Vagina (tissue), 2 donors: ENCODE results near the gene KLRD1. TPM values are rescaled to one million over a fixed set of nuclear protein-coding genes. Genes with fewer than 3 reads are reported as not detected.

ENCODE experiments used
- DNase-seq, 2 donors: peaks; one replicate each; pipeline ENCODE4 v3.0.0-alpha.2; 2017; ENCODE audit errors: extremely low spot score in 2 of 2
- H3K27ac ChIP-seq: fragments of 200-600 bp; sonication (generic); one replicate; pipeline ENCODE4 v1.5.1; 2019
- H3K27me3 ChIP-seq: fragments of 200-600 bp; sonication (generic); one replicate; pipeline ENCODE4 v1.5.1; 2019
- H3K36me3 ChIP-seq, 2 donors: fragments of 200-600 bp; sonication (generic); one replicate each; pipeline ENCODE4 v1.5.1; 2017 to 2019
- H3K4me1 ChIP-seq: fragments of 200-600 bp; sonication (generic); one replicate; pipeline ENCODE4 v1.5.1; 2019
- H3K4me3 ChIP-seq, 2 donors: fragments of 200-600 bp; sonication (generic); 1 replicate in 1 of 2; 2 replicates in 1 of 2; pipeline ENCODE4 v1.5.1; 2016 to 2019
- H3K9me3 ChIP-seq: fragments of 200-600 bp; sonication (generic); one replicate; pipeline ENCODE4 v1.5.1; 2019
- POLR2A ChIP-seq, 2 donors: fragments of 450-650 bp; IDR thresholded peaks; one replicate each; pipeline ENCODE4 v1.6.1; 2017; ENCODE audit warnings: antibody characterized with exemption in 2 of 2, mild to moderate bottlenecking in 2 of 2, moderate library complexity in 2 of 2
- POLR2AphosphoS5 ChIP-seq, 2 donors: sonication (generic); formaldehyde crosslinking; IDR thresholded peaks; one replicate each; pipeline ENCODE4 v1.9.0; 2017; ENCODE audit warnings: antibody characterized with exemption in 2 of 2, mild to moderate bottlenecking in 2 of 2, low read depth in 1 of 2; ENCODE audit not compliant: insufficient read depth in 1 of 2
- intact Hi-C: fragments of 100-400 bp; cut with DNase I; formaldehyde crosslinking; loops from one replicate; pipeline ENCODE4 v1.15.1; 2023
- total RNA-seq: library from RNA; depleted of rRNA; stranded (reverse); fragments of >200 nt; gene quantifications from one replicate; pipeline ENCODE4 v1.2.3, GENCODE V29; 2016
- TF ChIP-seq, protein P1 (sequence below), 3 experiments: fragments of 450-650 bp in 2 of 3; fragments of 200-600 bp in 1 of 3; sonication (generic) in 1 of 3; IDR thresholded peaks; one replicate each; pipeline ENCODE4 v1.5.1; 2017 to 2019; ENCODE audit warnings: antibody characterized with exemption in 3 of 3, mild to moderate bottlenecking in 2 of 3, moderate library complexity in 2 of 3

The KLRD1 gene
- total RNA-seq, 1 donor from 2014 or later: 4.4 TPM

DNA sequence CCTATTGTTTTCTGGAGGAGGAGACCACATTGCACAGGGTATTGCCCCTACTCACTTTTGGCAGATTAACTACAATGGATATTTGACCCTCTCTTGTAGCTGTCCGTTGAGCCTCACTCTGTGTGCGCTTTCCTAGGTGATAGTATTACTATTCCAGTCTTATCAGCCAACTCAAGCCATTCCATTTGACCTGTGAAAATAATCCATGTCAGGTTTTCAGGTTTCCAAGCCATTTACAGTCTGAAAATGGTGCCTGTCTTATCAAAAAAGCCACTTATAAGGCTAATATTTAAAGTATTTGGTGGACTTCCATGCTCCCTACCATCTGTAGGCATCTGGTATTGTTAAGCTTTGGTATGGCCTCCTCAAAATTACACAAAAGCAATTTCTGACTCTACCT is 29.6 kb upstream of the KLRD1 start:
- Histone ChIP-seq H3K4me1 (no peaks in the 10 kb centered on the region), H3K4me3 (no peak overlapping the region), H3K36me3 (no peaks in the 10 kb centered on the region), H3K9me3 (no peaks in the 10 kb centered on the region), H3K27me3 (no peaks in the 10 kb centered on the region), H3K27ac (no peak overlapping the region)
- DNase-seq: no peak
- TF ChIP-seq, protein P1, sequence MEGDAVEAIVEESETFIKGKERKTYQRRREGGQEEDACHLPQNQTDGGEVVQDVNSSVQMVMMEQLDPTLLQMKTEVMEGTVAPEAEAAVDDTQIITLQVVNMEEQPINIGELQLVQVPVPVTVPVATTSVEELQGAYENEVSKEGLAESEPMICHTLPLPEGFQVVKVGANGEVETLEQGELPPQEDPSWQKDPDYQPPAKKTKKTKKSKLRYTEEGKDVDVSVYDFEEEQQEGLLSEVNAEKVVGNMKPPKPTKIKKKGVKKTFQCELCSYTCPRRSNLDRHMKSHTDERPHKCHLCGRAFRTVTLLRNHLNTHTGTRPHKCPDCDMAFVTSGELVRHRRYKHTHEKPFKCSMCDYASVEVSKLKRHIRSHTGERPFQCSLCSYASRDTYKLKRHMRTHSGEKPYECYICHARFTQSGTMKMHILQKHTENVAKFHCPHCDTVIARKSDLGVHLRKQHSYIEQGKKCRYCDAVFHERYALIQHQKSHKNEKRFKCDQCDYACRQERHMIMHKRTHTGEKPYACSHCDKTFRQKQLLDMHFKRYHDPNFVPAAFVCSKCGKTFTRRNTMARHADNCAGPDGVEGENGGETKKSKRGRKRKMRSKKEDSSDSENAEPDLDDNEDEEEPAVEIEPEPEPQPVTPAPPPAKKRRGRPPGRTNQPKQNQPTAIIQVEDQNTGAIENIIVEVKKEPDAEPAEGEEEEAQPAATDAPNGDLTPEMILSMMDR (IDR thresholded peaks at IDR 0.05): no peak
- no peak for TF ChIP-seq POLR2A (IDR thresholded peaks at IDR 0.05)
- no peak for TF ChIP-seq POLR2AphosphoS5 (IDR thresholded peaks at IDR 0.05; ENCODE audit: insufficient read depth in 1 of 2, low read depth in 1 of 2)
- intact Hi-C loops: no loop called here

DNA sequence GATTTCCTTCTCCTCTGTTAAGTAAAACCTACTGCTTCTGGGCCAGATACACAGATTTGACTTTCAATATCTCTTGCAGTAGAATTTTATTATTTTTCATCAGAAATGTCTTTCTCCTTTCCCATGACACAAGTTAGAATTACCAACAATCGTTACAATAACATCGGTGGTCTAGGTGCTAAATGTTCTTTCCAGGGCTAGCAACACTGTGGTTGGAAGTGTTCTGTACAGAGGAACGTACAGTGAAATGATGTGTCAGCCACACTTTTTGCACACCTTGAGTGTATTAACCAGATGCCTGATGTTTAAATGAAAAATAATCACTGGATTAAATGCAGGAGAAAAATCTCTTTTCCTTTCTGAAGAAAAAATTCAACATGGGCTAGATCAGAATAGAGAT is 27.7 kb upstream of the KLRD1 start:
- Histone ChIP-seq H3K27ac (no peak overlapping the region), H3K27me3 (no peaks in the 10 kb centered on the region), H3K4me3 (no peak overlapping the region), H3K9me3 (no peaks in the 10 kb centered on the region), H3K36me3 (no peaks in the 10 kb centered on the region), H3K4me1 (no peaks in the 10 kb centered on the region)
- intact Hi-C loops: no loop called here
- no peak for DNase-seq
- TF ChIP-seq POLR2A (IDR thresholded peaks at IDR 0.05): no peak
- no peak for TF ChIP-seq POLR2AphosphoS5 (IDR thresholded peaks at IDR 0.05; ENCODE audit: insufficient read depth in 1 of 2, low read depth in 1 of 2)
- TF ChIP-seq, protein P1 (IDR thresholded peaks at IDR 0.05): no peak

DNA sequence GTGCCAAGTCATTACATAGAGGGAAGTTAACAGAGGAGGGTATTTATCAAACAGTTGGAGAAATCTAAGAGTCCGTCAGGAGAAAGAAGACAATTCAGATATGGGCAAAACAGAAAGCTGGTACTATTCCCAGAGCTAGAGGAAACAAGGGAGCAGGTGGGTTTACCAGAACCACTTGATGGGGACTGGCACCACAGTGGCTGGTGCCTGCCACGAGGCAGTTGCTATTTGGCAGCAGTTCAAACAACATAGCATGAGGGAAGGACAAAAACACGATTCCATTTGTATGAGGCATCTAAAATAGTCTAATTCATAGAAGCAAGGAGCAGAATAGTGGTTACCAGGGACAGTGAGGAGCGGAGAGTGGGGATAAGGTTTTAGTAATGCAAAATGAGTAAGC is 24.6 kb upstream of the KLRD1 start:
- Histone ChIP-seq H3K27me3 (no peaks in the 10 kb centered on the region), H3K27ac (no peak overlapping the region), H3K9me3 (no peaks in the 10 kb centered on the region), H3K4me1 (no peaks in the 10 kb centered on the region), H3K4me3 (no peak overlapping the region), H3K36me3 (no peaks in the 10 kb centered on the region)
- intact Hi-C loops: no loop called here
- no peak for DNase-seq
- TF ChIP-seq POLR2A (IDR thresholded peaks at IDR 0.05): no peak
- TF ChIP-seq POLR2AphosphoS5 (IDR thresholded peaks at IDR 0.05; ENCODE audit: insufficient read depth in 1 of 2, low read depth in 1 of 2): no peak
- TF ChIP-seq, protein P1 (IDR thresholded peaks at IDR 0.05): no peak

DNA sequence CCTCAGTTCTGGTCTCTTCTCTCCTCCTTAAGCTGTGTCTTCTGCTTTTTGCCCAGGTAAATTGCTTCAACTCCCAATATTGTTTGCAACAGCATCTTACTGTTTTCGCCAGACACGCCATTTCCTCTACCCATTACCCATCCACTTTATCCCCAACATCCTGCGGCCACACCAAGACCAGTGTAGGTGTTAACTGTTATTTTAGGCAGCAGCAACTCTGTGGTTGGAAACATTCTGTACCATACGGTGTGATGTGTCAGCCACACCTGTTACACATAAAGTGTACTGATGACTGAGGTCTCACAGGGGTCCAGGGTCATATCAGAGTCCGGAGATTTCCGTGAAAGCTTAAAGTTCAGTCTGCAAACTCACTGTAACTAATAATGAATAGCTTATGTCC is 21.8 kb upstream of the KLRD1 start:
- no peaks in the 10 kb centered on the region for H3K27me3 ChIP-seq

DNA sequence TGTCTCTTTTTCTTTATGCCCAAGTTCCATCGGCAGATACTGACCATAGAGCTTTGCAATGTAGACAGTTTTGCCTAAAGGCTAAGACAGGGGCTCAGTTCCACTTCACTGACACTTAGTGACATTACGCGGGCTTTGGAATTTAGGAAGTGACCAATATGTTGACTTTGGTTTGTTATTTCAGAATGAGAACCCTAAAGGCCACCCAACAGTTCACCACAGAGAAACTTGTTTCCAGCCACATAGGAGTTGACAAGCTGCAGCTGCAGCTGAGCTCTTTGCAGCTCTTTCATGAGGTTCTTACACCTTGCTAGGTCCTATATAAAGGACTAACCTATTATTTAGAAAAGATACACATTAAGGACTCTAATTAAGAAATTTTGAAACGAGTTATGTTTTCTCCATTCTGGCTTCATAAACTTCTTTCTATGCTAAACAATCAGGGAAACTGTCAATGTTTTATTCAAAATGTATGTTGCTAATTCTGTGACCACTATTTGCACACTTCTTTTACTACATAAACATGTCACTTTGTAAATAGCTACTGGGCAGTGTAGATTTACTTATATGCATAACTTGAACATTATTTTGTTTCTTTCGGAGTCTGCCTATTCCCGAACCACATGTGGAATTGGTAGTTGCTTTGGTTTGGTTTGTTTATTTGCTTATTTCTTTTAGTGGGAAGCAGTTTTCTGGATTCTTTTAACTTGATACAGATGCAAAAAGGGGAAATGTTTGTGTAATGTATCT is 18.5 kb upstream of the KLRD1 start:
- intact Hi-C loops: no loop called here
- Histone ChIP-seq H3K4me3 (no peak overlapping the region), H3K36me3 (no peaks in the 10 kb centered on the region), H3K27me3 (no peaks in the 10 kb centered on the region), H3K9me3 (no peaks in the 10 kb centered on the region), H3K4me1 (no peaks in the 10 kb centered on the region), H3K27ac (no peak overlapping the region)
- no peak for DNase-seq
- TF ChIP-seq POLR2A (IDR thresholded peaks at IDR 0.05) (no peak), POLR2AphosphoS5 (IDR thresholded peaks at IDR 0.05; ENCODE audit: insufficient read depth in 1 of 2, low read depth in 1 of 2) (no peak)

More for the DNA sequence above, 21.8 kb upstream of the KLRD1 start:
- TF ChIP-seq POLR2A (IDR thresholded peaks at IDR 0.05) (no peak), POLR2AphosphoS5 (IDR thresholded peaks at IDR 0.05; ENCODE audit: insufficient read depth in 1 of 2, low read depth in 1 of 2) (no peak)
- TF ChIP-seq, protein P1 (IDR thresholded peaks at IDR 0.05): no peak
- H3K9me3 ChIP-seq: no peaks in the 10 kb centered on the region
- no peak overlapping the region for H3K27ac ChIP-seq
- intact Hi-C loops: no loop called here
- no peak for DNase-seq
- H3K36me3 ChIP-seq: no peaks in the 10 kb centered on the region
- H3K4me1 ChIP-seq: no peaks in the 10 kb centered on the region
- H3K4me3 ChIP-seq: no peak overlapping the region
